OCI-LY1 (cell line): ENCODE measurements around the gene KDM3A.

Experiments
- H2AFZ ChIP-seq: fragments of 200-600 bp; sonication (generic), shearing (Covaris generic); 2 replicates; pipeline ENCODE4 v1.6.0; 2014; ENCODE audit warnings: antibody characterized with exemption, mild to moderate bottlenecking, low read length
- H3F3A ChIP-seq: fragments of 200-600 bp; sonication (generic), shearing (Covaris generic); 2 replicates; pipeline ENCODE4 v1.6.0; 2014; ENCODE audit warnings: mild to moderate bottlenecking, antibody characterized with exemption, low read length, moderate library complexity; ENCODE audit not compliant: insufficient read depth
- H3K27ac ChIP-seq: fragments of 200-600 bp; sonication (generic); 2 replicates; pipeline ENCODE4 v1.5.1; 2014; ENCODE audit warnings: low read length, mixed run types, mild to moderate bottlenecking, low read depth; ENCODE audit not compliant: poor library complexity, severe bottlenecking
- H3K27me3 ChIP-seq: fragments of 200-600 bp; sonication (generic); 2 replicates; pipeline ENCODE4 v1.6.0; 2014; ENCODE audit warnings: antibody characterized with exemption, mild to moderate bottlenecking, low read length, moderate library complexity; ENCODE audit not compliant: insufficient read depth
- H3K36me3 ChIP-seq: fragments of 200-600 bp; sonication (generic); 2 replicates; pipeline ENCODE4 v1.6.1; 2014; ENCODE audit warnings: mild to moderate bottlenecking, antibody characterized with exemption, low read length, moderate library complexity, mixed read lengths; ENCODE audit not compliant: insufficient read depth
- H3K4me1 ChIP-seq: fragments of 200-600 bp; sonication (generic); 2 replicates; pipeline ENCODE4 v1.5.1; 2014; ENCODE audit warnings: mild to moderate bottlenecking, low read length, moderate library complexity; ENCODE audit not compliant: insufficient read depth, severe bottlenecking
- H3K4me2 ChIP-seq: fragments of 200-600 bp; sonication (generic), shearing (Covaris generic); 2 replicates; pipeline ENCODE4 v1.6.1; 2014; ENCODE audit warnings: low read length
- H3K4me3 ChIP-seq: fragments of 200-600 bp; sonication (generic); 2 replicates; pipeline ENCODE4 v1.5.1; 2014; ENCODE audit warnings: low read length, low read depth, mild to moderate bottlenecking, mixed read lengths; ENCODE audit not compliant: poor library complexity, severe bottlenecking
- H3K79me2 ChIP-seq: fragments of 200-600 bp; shearing (Covaris generic); 2 replicates; pipeline ENCODE4 v1.6.1; 2016; ENCODE audit warnings: mixed run types, low read length, mixed read lengths; ENCODE audit not compliant: insufficient read depth
- H3K9ac ChIP-seq: fragments of 200-600 bp; sonication (generic), shearing (Covaris generic); 2 replicates; pipeline ENCODE4 v1.6.1; 2014; ENCODE audit warnings: mild to moderate bottlenecking, low read length, mixed read lengths
- H3K9me2 ChIP-seq: fragments of 200-600 bp; sonication (generic), shearing (Covaris generic); 2 replicates; pipeline ENCODE4 v1.6.1; 2014; ENCODE audit warnings: low read depth, mild to moderate bottlenecking, low read length, mixed read lengths
- H3K9me3 ChIP-seq: fragments of 200-600 bp; shearing (Covaris generic); 2 replicates; pipeline ENCODE4 v1.6.1; 2014; ENCODE audit warnings: low read length, mixed read lengths
- H4K20me1 ChIP-seq: fragments of 200-600 bp; sonication (generic), shearing (Covaris generic); 2 replicates; pipeline ENCODE4 v1.6.0; 2016; ENCODE audit warnings: mild to moderate bottlenecking, low read length; ENCODE audit not compliant: insufficient read depth
- EZH2 ChIP-seq: fragments of 200-600 bp; sonication (generic), shearing (Covaris generic); IDR thresholded peaks from 2 replicates; pipeline ENCODE4 v1.8.0; 2017; ENCODE audit warnings: borderline replicate concordance, mixed run types, mild to moderate bottlenecking, antibody characterized with exemption, low read length, moderate library complexity, mixed read lengths
- TF ChIP-seq, protein P1 (sequence below): fragments of 200-600 bp; sonication (generic), shearing (Covaris generic); IDR thresholded peaks from 2 replicates; pipeline ENCODE4 v1.5.1; 2017; ENCODE audit warnings: mild to moderate bottlenecking, antibody characterized with exemption, low read length, moderate library complexity, mixed read lengths

KDM3A gene

DNA sequence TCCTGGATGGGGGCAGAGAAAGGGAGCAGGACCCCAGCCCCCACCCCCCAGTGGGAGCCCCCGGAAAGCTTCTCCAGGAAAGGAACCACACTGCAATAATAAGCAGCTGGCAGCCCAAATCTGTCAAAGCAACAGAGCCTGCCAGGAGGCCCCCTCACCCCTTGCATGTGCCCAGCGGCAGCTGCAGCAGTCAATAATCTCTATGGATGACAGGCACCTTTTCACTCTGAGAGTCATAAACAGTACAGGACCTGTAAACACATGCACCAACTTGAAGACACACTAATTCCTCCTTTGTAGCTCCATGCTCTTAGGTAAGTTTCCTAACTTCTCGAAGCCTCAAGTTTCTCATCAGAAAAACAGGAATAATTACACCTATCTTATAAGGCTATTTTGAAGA lies 26.2 kb upstream of the KDM3A start:
- no peak overlapping the region for H3K4me2 ChIP-seq
- no peaks in the 10 kb centered on the region for H3K27me3 ChIP-seq
- H3K4me1 ChIP-seq, result no peaks in the 10 kb centered on the region
- H4K20me1 ChIP-seq, result no peaks in the 10 kb centered on the region
- H3K27ac ChIP-seq, result no peak overlapping the region
- no peak overlapping the region for H3K4me3 ChIP-seq
- no peaks in the 10 kb centered on the region for H3K36me3 ChIP-seq
- no peaks in the 10 kb centered on the region for H3K79me2 ChIP-seq
- no peaks in the 10 kb centered on the region for H3K9me2 ChIP-seq
- no peak overlapping the region for H3K9ac ChIP-seq
- TF ChIP-seq, protein P1, sequence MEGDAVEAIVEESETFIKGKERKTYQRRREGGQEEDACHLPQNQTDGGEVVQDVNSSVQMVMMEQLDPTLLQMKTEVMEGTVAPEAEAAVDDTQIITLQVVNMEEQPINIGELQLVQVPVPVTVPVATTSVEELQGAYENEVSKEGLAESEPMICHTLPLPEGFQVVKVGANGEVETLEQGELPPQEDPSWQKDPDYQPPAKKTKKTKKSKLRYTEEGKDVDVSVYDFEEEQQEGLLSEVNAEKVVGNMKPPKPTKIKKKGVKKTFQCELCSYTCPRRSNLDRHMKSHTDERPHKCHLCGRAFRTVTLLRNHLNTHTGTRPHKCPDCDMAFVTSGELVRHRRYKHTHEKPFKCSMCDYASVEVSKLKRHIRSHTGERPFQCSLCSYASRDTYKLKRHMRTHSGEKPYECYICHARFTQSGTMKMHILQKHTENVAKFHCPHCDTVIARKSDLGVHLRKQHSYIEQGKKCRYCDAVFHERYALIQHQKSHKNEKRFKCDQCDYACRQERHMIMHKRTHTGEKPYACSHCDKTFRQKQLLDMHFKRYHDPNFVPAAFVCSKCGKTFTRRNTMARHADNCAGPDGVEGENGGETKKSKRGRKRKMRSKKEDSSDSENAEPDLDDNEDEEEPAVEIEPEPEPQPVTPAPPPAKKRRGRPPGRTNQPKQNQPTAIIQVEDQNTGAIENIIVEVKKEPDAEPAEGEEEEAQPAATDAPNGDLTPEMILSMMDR, result no peak
- TF ChIP-seq EZH2, result no peak
- H3F3A ChIP-seq, result no peaks in the 10 kb centered on the region
- H2AFZ ChIP-seq, result no peak overlapping the region
- no peaks in the 10 kb centered on the region for H3K9me3 ChIP-seq

DNA sequence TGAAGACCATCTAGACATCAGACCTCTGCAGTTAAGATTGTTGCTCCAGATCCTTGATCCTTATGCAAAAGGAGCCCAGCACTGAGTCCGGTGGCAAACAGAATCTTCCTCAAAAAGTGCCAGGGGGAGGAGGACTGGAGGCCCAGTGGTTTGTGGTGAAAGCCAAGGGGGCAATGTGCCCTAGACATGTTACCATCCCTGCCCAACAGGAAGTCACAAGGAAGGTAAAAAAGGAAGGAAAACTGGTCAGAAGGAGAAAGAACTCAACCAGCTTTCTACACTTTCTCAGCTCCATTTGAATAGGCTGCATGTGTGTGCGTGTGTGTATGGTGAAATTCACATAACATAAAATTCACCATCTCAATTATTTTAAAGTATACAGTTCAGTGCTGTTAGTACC lies 25.0 kb upstream of the KDM3A start:
- H3F3A ChIP-seq, result no peaks in the 10 kb centered on the region
- H3K9me2 ChIP-seq, result no peaks in the 10 kb centered on the region
- H3K79me2 ChIP-seq, result no peaks in the 10 kb centered on the region
- H3K9me3 ChIP-seq, result no peaks in the 10 kb centered on the region
- H3K27ac ChIP-seq, result no peak overlapping the region
- H3K36me3 ChIP-seq, result no peaks in the 10 kb centered on the region
- no peak overlapping the region for H3K9ac ChIP-seq
- H4K20me1 ChIP-seq, result no peaks in the 10 kb centered on the region
- H3K4me1 ChIP-seq, result no peaks in the 10 kb centered on the region
- no peak overlapping the region for H2AFZ ChIP-seq
- no peaks in the 10 kb centered on the region for H3K27me3 ChIP-seq
- no peak overlapping the region for H3K4me2 ChIP-seq
- H3K4me3 ChIP-seq, result no peak overlapping the region
- TF ChIP-seq, protein P1, result no peak
- TF ChIP-seq EZH2, result no peak

DNA sequence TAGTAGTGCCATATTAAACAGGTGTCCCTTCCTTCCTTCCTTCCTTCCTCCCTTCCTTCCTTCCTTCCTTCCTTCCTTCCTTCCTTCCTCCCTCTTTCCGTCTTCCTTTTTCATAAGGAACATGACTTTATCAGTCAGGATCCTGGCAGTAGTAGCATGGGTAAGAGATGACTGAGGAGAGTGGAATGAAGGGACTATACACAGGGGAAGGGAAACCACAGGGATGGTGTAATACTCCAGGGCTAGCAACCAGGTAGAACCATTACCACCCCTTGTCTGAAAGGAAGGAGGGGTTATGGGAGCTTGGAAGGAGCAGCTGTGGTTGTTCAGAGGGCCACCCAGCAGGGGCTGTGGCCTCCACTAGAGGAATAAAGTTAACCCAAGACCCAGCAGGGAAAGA lies 23.2 kb upstream of the KDM3A start:
- no peak overlapping the region for H3K27ac ChIP-seq

More for the DNA sequence above, 23.2 kb upstream of the KDM3A start:
- Histone ChIP-seq H3K4me3 (no peak overlapping the region), H3F3A (no peaks in the 10 kb centered on the region), H3K9ac (no peak overlapping the region), H3K9me2 (no peaks in the 10 kb centered on the region), H3K79me2 (no peaks in the 10 kb centered on the region), H3K4me1 (no peaks in the 10 kb centered on the region), H4K20me1 (no peaks in the 10 kb centered on the region), H3K9me3 (no peaks in the 10 kb centered on the region; the same call in 1 of the 2 replicates), H3K4me2 (no peak overlapping the region), H3K27me3 (no peaks in the 10 kb centered on the region), H3K36me3 (no peaks in the 10 kb centered on the region), H2AFZ (no peak overlapping the region)
- TF ChIP-seq, protein P1, result no peak
- no peak for TF ChIP-seq EZH2
